Ectodermal cell (in vitro differentiated cells): Measurements from ENCODE around the gene KIAA2012.

Experiments
- H3K27ac ChIP-seq: 2 replicates; pipeline ENCODE4 v1.7.0; 2013; ENCODE audit warnings: mild to moderate bottlenecking, low read depth, low read length; ENCODE audit not compliant: insufficient read depth, poor library complexity, severe bottlenecking
- H3K27me3 ChIP-seq: 2 replicates; pipeline ENCODE4 v1.7.0; 2013; ENCODE audit warnings: mild to moderate bottlenecking, low read length; ENCODE audit not compliant: insufficient read depth, control insufficient read depth, poor library complexity, severe bottlenecking
- H3K36me3 ChIP-seq: one replicate; pipeline ENCODE4 v1.7.0; 2013; ENCODE audit warnings: low read length; ENCODE audit not compliant: control insufficient read depth, insufficient read depth
- H3K4me1 ChIP-seq: one replicate; pipeline ENCODE4 v1.7.0; 2013; ENCODE audit warnings: low read length; ENCODE audit not compliant: control insufficient read depth, insufficient read depth
- H3K4me3 ChIP-seq: 2 replicates; pipeline ENCODE4 v1.7.0; 2013; ENCODE audit warnings: low read depth, low read length, control low read depth; ENCODE audit not compliant: insufficient read depth
- H3K9me3 ChIP-seq: 2 replicates; pipeline ENCODE4 v1.7.0; 2013; ENCODE audit warnings: mild to moderate bottlenecking, low read length, moderate library complexity; ENCODE audit not compliant: control insufficient read depth
- WGBS, 2 experiments: methylation state at CpG; one replicate each; pipeline ENCODE4 v1.1.7; 2013; ENCODE audit warnings: missing lambda C conversion rate in 2 of 2; 5-methylcytosine and 5-hydroxymethylcytosine counted together

The KIAA2012 gene

DNA sequence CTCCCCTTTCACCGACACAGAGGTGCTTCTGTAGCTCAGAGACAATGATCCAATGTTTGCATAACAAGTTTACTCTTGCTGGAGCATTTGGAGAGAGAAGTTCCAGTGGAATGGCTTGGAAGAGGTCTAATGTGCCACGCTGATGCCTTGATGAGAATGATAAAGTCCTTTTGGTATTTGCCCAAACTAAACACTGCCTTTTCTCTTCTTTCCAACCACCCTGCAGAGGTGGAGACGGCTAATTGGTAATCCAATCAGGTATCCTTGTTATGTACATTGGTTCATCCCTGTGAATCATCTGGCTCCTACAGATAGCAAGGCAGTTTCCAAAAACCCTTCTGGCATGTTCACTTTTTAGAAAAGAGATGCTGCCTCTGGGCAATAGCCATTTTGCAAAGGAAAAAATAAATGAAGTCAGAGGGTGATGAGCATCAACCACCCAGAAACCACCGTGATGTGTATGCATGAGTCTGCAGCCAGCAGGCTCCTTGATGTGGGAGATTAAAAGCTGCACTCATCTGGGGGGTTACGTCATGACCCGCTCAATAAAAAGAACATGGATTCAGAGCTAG, 40.6 kb downstream of the KIAA2012 start:
- Histone ChIP-seq H3K27ac (no peak overlapping the region), H3K9me3 (no peaks in the 10 kb centered on the region), H3K4me3 (no peak overlapping the region), H3K4me1 (no peaks in the 10 kb centered on the region), H3K36me3 (no peaks in the 10 kb centered on the region), H3K27me3 (no peaks in the 10 kb centered on the region)
- WGBS, 2 experiments, result 82 to 83% methylated on average over 6 of the region's 6 CpGs

GRCh38 chr2:202114291-202114690, 41.2 kb downstream of the KIAA2012 start:
- Histone ChIP-seq H3K4me1 (no peaks in the 10 kb centered on the region), H3K27ac (no peak overlapping the region)
- WGBS, 2 experiments, result 92 to 100% methylated on average over 1 of the region's 1 CpG

GRCh38 chr2:202114795-202115194, 41.7 kb downstream of the KIAA2012 start:
- Histone ChIP-seq H3K9me3 (peaks cover 2% of the 10 kb centered on the region), H3K27ac (no peak overlapping the region), H3K36me3 (no peaks in the 10 kb centered on the region), H3K4me1 (no peaks in the 10 kb centered on the region), H3K27me3 (no peaks in the 10 kb centered on the region), H3K4me3 (no peak overlapping the region)
- 81 to 92% methylated on average over 1 of the region's 1 CpG for WGBS, 2 experiments

More at GRCh38 chr2:202114291-202114690, 41.2 kb downstream of the KIAA2012 start:
- peaks cover under 1% of the 10 kb centered on the region for H3K9me3 ChIP-seq
- no peaks in the 10 kb centered on the region for H3K36me3 ChIP-seq
- H3K4me3 ChIP-seq, result no peak overlapping the region
- H3K27me3 ChIP-seq, result no peaks in the 10 kb centered on the region

DNA sequence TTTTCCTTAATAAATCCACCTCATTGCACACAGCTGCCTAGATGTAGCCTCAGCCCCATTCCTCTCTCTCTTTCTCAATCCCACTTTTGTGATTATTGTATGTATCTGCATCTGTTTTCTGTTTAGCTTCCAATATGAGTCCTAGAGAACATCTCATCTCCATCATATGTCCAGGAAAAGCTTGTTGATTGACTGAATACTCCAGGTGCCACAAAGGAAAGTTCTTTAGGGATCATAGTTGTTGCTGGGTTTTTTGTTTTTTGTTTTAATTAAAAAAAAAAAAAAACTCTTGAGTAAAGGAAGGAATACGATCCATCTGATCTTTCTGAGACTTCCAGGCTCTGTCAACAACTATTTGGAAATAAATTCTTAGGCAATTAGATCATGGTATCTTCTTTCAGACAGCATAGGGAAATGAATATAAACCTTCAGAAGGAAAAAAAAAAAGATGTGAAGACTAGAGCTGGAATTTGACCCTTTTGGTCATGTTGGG, 42.5 kb downstream of the KIAA2012 start:
- 76% methylated on average over 1 of the region's 1 CpG; no CpG with 5 or more reads in 1 of the 2 experiments for WGBS, 2 experiments
- H3K4me3 ChIP-seq, result no peak overlapping the region
- H3K4me1 ChIP-seq, result no peaks in the 10 kb centered on the region
- H3K36me3 ChIP-seq, result no peaks in the 10 kb centered on the region
- no peaks in the 10 kb centered on the region for H3K27me3 ChIP-seq
- peaks cover 2% of the 10 kb centered on the region for H3K9me3 ChIP-seq
- H3K27ac ChIP-seq, result no peak overlapping the region

DNA sequence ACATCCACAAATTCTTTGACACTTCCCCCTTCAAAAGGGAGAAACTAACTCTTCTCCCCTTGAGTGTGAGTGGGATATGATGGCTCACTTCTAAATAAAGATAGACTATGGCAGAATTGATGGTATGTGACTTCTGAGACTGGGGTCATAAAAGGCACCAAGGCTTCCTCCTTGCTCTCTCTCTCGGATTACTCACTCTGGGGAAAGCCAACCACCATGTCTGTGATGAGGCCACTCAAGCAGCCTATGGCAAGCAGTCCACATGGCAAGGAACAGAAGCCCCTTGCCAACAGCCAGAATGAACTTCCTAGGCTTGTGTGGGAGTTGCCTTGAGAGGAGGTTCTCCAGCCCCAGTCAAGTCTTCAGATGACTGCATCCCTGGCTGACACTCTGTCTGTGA, 43.6 kb downstream of the KIAA2012 start:
- no peak overlapping the region for H3K4me3 ChIP-seq
- H3K27me3 ChIP-seq, result no peaks in the 10 kb centered on the region
- no peaks in the 10 kb centered on the region for H3K36me3 ChIP-seq
- H3K4me1 ChIP-seq, result peaks cover under 1% of the 10 kb centered on the region
- H3K9me3 ChIP-seq, result peaks cover 2% of the 10 kb centered on the region
- H3K27ac ChIP-seq, result no peak overlapping the region
- 94 to 100% methylated on average over 1 of the region's 1 CpG for WGBS, 2 experiments

GRCh38 chr2:202118168-202118567, 45.1 kb downstream of the KIAA2012 start:
- 91 to 100% methylated on average over 1 of the region's 1 CpG for WGBS, 2 experiments
- Histone ChIP-seq H3K36me3 (no peaks in the 10 kb centered on the region), H3K9me3 (peaks cover 2% of the 10 kb centered on the region), H3K27me3 (no peaks in the 10 kb centered on the region), H3K4me1 (peaks cover 7% of the 10 kb centered on the region), H3K27ac (no peak overlapping the region), H3K4me3 (no peak overlapping the region)

- peaks cover 2% of the 10 kb centered on the region for H3K9me3 ChIP-seq
- H3K27ac ChIP-seq, result no peak overlapping the region
- H3K4me1 ChIP-seq, result peaks cover 9% of the 10 kb centered on the region
- H3K27me3 ChIP-seq, result no peaks in the 10 kb centered on the region
- H3K4me3 ChIP-seq, result no peak overlapping the region
- 95 to 100% methylated on average over 3 of the region's 3 CpGs for WGBS, 2 experiments
- H3K36me3 ChIP-seq, result no peaks in the 10 kb centered on the region
Observed at GRCh38 chr2:202120828-202121227, 47.8 kb downstream of the KIAA2012 start.

DNA sequence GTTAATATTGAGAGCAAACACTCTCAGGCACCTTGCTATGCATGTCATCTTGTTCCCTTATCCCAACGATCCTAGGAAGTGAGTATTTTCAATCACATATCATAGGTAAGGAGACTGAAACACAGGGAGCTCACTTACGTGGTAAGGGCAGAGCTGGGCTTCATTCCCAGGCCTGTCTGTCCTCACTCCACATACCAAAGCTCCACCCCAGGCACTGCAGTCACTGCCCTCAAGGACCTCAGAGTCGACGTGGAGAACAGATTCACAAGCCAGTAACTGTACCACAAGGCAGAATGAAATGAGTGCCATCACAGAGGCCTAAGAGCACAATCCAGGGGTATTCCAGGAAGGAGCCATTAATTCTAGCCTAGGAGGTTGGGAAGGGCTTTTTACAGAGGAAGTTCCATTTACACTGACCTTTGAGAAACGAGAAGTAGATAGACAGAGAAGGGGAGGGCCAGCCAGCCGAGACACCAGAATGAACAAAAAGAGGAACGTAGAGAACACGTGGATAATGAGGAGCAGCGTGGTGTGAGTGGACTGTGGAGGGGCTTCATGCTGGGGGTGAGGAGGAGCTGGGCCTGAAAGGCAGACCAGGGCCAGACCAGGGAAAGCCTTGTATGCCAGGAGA, 48.6 kb downstream of the KIAA2012 start:
- WGBS, 2 experiments, result 87 to 90% methylated on average over 9 of the region's 9 CpGs
- Histone ChIP-seq H3K36me3 (no peaks in the 10 kb centered on the region), H3K4me3 (no peak overlapping the region), H3K27me3 (no peaks in the 10 kb centered on the region), H3K4me1 (peaks cover 9% of the 10 kb centered on the region), H3K27ac (no peak overlapping the region), H3K9me3 (peaks cover 2% of the 10 kb centered on the region)

- H3K4me1 ChIP-seq, result peaks cover 10% of the 10 kb centered on the region
- no peaks in the 10 kb centered on the region for H3K36me3 ChIP-seq
- H3K9me3 ChIP-seq, result peaks cover 2% of the 10 kb centered on the region
- H3K4me3 ChIP-seq, result no peak overlapping the region
- H3K27me3 ChIP-seq, result no peaks in the 10 kb centered on the region
- H3K27ac ChIP-seq, result no peak overlapping the region
- WGBS, 2 experiments, result 93% methylated on average over 4 of the region's 4 CpGs
Observed at GRCh38 chr2:202122163-202122540, 49.1 kb downstream of the KIAA2012 start.

DNA sequence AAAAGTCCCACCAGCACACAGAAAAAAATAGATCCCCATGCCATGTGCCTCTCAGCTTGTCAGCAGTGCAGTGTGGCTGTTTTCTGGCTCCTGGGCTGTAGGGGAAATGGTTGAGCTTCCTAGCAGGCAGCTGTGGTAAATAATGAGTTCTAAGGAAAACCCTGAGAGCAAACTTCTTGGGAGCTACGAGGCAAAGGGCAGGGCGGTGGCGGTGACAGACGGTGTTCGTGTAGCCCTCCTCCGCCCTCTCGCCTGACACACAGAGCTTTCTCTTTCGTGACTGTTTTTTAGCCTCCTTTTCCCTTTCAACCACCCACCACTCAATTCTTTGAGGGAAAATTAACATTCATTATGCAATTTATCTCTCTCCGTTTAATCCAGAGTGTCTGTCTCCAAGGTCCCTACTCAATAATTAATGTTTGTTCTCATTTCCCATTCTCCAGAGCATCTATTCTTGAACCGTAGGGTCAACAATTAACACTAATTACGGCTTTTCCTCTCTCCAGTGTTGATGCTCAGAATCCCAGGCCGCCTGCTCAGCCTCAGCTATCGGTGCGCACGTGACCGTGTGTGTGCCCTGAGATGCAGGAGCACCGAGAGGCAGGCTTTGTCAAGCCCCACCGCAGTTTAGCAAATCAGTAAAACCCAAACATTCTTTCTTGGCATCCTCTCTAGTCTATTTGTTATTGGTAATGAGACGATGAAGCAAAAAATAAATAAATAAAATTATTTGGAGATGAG, 50.1 kb downstream of the KIAA2012 start:
- Histone ChIP-seq H3K4me3 (no peak overlapping the region), H3K9me3 (peaks cover 2% of the 10 kb centered on the region), H3K27me3 (no peaks in the 10 kb centered on the region), H3K36me3 (no peaks in the 10 kb centered on the region), H3K27ac (no peak overlapping the region), H3K4me1 (peaks cover 20% of the 10 kb centered on the region)
- 62 to 66% methylated on average over 19 of the region's 19 CpGs for WGBS, 2 experiments
